22Rv1 (cell line): ENCODE results near the gene UBE2QL1.
"Not testable (repeated sequence)": the region's sequence is repeated elsewhere in the genome, so short reads cannot be mapped to it uniquely, and the experiment has no call there.

ENCODE experiments used
- H3K27ac ChIP-seq: fragments of 450-650 bp; 2 replicates; pipeline ENCODE4 v1.5.1; 2017
- ZFX ChIP-seq: fragments of 450-650 bp; IDR thresholded peaks from 2 replicates; pipeline ENCODE4 v1.6.1; 2017; ENCODE audit warnings: antibody characterized with exemption, borderline replicate concordance
- TF ChIP-seq, protein P1 (sequence below): fragments of 450-650 bp; IDR thresholded peaks from 2 replicates; pipeline ENCODE4 v1.5.1; 2017; ENCODE audit warnings: mild to moderate bottlenecking

UBE2QL1 gene

DNA sequence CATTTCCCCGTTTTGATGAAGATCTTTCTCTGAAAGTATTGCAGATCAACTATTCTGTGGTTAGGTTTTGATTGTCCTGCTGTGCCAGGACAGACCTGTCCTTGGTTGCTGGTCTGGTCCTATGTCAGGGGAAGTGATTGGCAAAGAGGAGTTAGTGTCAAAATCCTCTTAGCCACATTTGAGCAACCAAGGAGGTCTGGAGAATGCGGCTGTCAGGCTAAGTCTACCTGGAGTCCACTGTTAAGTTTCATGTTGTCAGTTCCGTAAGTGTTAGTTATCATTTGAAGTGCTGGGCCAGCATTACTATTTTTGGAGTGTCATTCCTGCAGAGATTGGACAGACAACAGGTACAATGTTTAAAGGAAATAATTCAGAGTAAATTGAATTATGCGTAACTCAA is 62.3 kb downstream of the UBE2QL1 start:
- no peak overlapping the region for H3K27ac ChIP-seq
- TF ChIP-seq, protein P1, sequence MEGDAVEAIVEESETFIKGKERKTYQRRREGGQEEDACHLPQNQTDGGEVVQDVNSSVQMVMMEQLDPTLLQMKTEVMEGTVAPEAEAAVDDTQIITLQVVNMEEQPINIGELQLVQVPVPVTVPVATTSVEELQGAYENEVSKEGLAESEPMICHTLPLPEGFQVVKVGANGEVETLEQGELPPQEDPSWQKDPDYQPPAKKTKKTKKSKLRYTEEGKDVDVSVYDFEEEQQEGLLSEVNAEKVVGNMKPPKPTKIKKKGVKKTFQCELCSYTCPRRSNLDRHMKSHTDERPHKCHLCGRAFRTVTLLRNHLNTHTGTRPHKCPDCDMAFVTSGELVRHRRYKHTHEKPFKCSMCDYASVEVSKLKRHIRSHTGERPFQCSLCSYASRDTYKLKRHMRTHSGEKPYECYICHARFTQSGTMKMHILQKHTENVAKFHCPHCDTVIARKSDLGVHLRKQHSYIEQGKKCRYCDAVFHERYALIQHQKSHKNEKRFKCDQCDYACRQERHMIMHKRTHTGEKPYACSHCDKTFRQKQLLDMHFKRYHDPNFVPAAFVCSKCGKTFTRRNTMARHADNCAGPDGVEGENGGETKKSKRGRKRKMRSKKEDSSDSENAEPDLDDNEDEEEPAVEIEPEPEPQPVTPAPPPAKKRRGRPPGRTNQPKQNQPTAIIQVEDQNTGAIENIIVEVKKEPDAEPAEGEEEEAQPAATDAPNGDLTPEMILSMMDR, result no peak
- TF ChIP-seq ZFX, result no peak

DNA sequence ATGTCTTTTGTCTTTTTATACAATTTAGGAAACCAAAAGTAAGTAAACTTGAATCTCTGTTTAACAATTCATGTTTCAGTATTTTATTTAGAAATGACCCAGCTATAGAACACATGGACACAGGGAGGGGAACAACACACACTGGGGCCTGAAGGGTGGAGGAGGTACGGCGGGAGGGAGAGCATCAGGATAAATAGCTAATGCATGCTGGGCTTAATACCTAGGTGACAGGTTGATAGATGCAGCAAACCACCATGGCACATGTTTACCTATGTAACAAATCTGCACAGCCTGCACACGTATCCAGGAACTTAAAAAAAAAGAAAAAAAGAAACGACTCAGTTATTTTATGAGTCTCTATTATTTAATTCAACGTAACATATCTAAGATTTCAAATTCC is 67.2 kb downstream of the UBE2QL1 start:
- H3K27ac ChIP-seq, result not testable (repeated sequence)

DNA sequence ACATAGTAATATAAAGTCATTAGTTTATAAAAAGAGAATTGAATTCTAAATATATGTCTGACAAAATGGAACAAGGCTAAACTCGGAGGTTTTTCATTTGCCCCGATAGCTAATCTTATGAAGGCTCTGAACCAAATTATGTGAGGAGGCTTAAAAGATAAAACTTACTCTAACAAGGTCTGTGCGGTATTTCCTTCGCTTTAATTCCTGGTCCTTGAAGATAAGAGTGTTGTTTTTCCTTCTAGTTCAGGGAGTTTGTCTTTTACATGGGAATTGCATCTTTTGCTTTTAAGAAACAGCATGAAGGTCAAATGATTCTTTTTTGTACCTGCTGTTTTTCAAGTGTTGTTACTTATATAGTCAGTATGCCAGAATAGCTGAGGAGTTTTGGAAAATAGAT is 68.2 kb downstream of the UBE2QL1 start:
- H3K27ac ChIP-seq, result no peak overlapping the region
- no peak for TF ChIP-seq ZFX

DNA sequence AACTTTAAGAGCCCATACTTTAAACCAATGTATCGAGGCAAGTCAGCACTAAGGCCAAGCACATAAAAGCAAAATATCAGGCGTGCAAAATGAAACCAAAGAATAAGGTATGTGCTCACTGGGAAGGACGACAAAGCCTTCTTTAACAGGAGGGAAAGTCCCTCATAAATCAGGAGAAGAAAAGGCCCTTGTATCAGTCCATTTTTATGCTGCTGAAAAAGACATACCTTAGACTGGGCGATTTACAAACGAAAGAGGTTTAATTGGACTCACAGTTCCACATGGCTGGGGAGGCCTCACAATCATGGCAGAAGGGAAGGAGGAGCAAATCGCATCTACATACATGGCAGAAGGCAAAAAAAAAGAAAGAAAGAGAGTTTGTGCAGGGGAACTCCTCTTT is 68.9 kb downstream of the UBE2QL1 start:
- H3K27ac ChIP-seq, result no peak overlapping the region
- TF ChIP-seq, protein P1, result no peak
- TF ChIP-seq ZFX, result no peak

DNA sequence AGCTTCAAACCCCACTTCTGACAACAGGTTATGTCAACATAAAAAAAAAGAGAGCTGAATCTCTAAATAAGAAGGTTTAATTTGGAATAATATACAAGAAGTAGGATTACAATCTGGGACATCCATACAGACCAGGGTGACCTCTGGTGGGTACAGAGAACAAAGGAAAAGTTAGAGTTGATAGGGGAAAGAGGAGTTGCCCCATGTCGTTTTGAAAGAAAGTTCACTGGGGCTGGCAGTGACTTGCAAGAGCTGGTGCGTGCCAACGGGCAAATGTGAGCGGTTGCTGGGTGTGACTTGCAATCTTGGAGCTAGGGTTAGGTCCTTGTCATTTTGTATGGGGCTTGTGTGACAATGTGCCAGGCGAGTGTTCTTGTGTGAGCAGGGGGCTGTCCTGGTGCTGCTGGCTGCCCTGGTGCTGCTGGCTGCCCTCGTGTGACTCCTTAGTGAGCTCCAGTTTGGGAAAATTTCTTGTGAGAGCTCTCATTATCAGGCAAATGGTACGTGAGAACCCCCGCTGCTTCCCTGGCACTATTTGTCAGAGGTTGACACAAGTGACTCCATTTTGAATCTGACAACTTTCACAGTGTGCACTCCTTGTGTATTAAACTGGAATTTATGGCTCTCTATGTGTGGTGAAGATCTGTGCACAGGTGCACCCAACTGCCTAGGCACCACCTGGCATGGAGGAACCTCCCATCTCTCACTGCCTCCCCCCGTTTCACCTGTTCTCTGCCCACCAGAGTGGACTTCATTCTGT is 69.8 kb downstream of the UBE2QL1 start:
- no peak for TF ChIP-seq ZFX
- TF ChIP-seq, protein P1, result no peak

DNA sequence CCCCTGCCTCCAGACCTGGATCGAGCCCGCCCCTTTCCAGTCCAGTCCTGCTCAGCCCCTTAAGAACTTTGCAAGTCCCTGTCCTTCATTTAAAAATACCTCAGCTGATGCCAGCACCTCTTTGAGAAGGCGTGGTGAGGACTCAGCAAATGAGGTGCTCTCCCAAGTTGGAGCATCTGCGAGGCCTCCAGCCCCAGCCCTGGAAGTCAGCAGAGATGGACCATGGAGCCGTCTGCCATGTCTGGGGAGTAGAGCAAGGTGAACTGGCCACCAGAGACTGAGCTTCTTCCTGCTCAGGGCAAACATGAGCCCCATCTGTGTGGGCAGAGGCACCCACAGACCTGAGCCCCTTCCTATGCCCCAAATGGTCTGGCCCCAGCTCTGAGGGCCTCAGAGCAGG is 71.5 kb downstream of the UBE2QL1 start:
- no peak overlapping the region for H3K27ac ChIP-seq
- no peak for TF ChIP-seq ZFX
- TF ChIP-seq, protein P1, result no peak

More for the DNA sequence above, 69.8 kb downstream of the UBE2QL1 start:
- no peak overlapping the region for H3K27ac ChIP-seq

DNA sequence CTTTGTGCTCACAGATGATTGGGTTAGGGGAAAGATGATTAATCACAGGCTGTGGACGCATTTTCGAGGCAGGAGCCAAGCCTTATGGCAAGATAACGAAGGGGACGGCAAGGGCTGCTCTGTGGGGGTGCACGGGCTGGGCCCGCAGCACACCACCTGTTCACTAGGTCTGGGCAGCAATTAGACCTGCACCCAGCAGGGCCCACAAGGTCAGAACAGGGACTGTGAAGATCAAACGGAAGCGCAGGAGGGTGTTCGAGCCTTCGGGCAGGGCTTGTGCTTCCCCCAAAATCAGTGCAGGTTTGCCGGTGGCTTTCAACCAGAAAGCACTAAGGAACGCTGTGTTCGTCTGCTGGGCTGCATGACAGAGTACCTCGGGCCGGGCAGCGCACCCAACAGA is 73.7 kb downstream of the UBE2QL1 start:
- TF ChIP-seq, protein P1, result no peak
- TF ChIP-seq ZFX, result no peak
- no peak overlapping the region for H3K27ac ChIP-seq

DNA sequence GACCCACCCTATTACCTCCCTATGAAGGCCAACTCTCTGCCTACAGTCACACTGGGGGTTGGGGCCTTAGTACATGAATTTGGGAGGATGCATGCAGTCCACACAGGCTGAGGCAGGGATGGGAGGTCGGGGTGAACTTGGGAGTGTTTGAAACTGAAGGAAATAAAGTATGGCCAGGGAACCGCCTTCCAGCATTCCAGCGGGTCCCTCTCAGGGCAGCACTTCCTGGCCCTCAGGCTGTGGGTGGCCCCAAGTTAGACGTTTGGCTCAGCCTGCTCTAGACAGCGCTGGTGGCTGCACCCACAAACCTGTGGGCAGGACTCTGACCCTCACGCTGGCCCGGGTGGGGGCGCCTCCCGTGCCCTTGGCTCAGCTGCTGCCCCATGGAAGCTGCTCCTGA is 74.3 kb downstream of the UBE2QL1 start:
- H3K27ac ChIP-seq, result no peak overlapping the region
- TF ChIP-seq ZFX, result no peak

DNA sequence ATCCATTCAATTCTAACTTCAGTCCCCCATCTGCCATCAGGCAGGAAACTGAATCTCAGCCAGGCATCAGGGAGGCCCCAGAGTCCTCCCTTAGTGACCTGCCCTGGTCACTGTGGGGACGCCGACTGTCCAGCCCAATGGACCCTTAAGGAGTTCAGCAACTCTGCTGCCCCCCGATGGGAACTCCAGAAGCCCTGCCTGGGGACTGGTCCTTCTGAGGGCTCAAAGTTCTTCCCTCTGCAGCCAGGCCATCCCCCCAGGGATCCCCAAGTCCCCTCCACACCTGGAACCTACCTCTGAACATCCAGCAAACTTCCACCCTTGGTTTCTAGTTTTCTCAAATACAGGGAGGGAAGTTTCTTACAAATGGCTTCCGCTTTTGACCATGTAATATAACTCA is 76.8 kb downstream of the UBE2QL1 start:
- no peak overlapping the region for H3K27ac ChIP-seq
- TF ChIP-seq, protein P1, result no peak
- no peak for TF ChIP-seq ZFX
